Body of pancreas (tissue), 4 donors: Measurements from ENCODE around the gene KXD1. TPM values are rescaled to one million over a fixed set of nuclear protein-coding genes. Genes with fewer than 3 reads are reported as not detected.

Source experiments
- ATAC-seq: fragments of 150-250 bp; one replicate; pipeline ENCODE4 v1.9.1; 2016
- DNase-seq, 4 donors: peaks; one replicate each; pipeline ENCODE4 v3.0.0-alpha.2; 2019
- H3K27ac ChIP-seq, 4 donors: fragments of 200-600 bp; sonication (generic); 1 replicate in 3 of 4; 2 replicates in 1 of 4; pipeline versions ENCODE4 v1.5.1 to v1.6.1; 2016 to 2019; ENCODE audit warnings: mild to moderate bottlenecking in 1 of 4, mixed read lengths in 1 of 4, moderate library complexity in 1 of 4
- H3K27me3 ChIP-seq, 2 donors: fragments of 200-600 bp; sonication (generic); one replicate each; pipeline ENCODE4 v1.6.0; 2016; ENCODE audit warnings: mild to moderate bottlenecking in 1 of 2
- H3K36me3 ChIP-seq, 2 donors: fragments of 200-600 bp; sonication (generic); replicated peaks in 1 of 2; 2 replicates each; pipeline ENCODE4 v1.5.1; 2016; ENCODE audit warnings: low read depth in 2 of 2; ENCODE audit not compliant: insufficient read depth in 1 of 2
- H3K4me1 ChIP-seq: fragments of 200-600 bp; sonication (generic); one replicate; pipeline ENCODE4 v1.6.0; 2016
- H3K4me3 ChIP-seq, 2 donors: fragments of 200-600 bp; sonication (generic); 1 replicate in 1 of 2; 2 replicates in 1 of 2; pipeline ENCODE4 v1.5.1; 2016 to 2019
- H3K9me3 ChIP-seq, 3 donors: fragments of 200-600 bp; sonication (generic); 1 replicate in 2 of 3; 2 replicates in 1 of 3; pipeline ENCODE4 v1.5.1; 2016
- CTCF ChIP-seq, 7 experiments: fragments of 450-650 bp in 4 of 7; fragments of 200-600 bp in 3 of 7; sonication (generic) in 3 of 7; IDR thresholded peaks; one replicate each; pipeline ENCODE4 v1.5.1; 2016 to 2019; ENCODE audit warnings: antibody characterized with exemption in 7 of 7
- POLR2A ChIP-seq, 3 donors: fragments of 450-650 bp; IDR thresholded peaks; one replicate each; pipeline ENCODE4 v1.6.1; 2016; ENCODE audit warnings: antibody characterized with exemption in 3 of 3, mild to moderate bottlenecking in 2 of 3
- WGBS, 2 donors: methylation state at CpG; one replicate each; pipeline ENCODE4 v1.1.5; 2017; 5-methylcytosine and 5-hydroxymethylcytosine counted together
- intact Hi-C: fragments of 100-400 bp; cut with DNase I; formaldehyde crosslinking; loops from one replicate; pipeline ENCODE4 v1.15.1; 2023
- total RNA-seq, 2 donors: library from RNA; depleted of rRNA; stranded (reverse); fragments of >200 nt; gene quantifications; one replicate each; pipeline ENCODE4 v1.1.0, GENCODE V29; 2016

The KXD1 gene
- total RNA-seq, 2 donors from 2014 or later = 62.6 to 71.1 TPM

GRCh38 chr19:18566953-18567352 is 9.3 kb downstream of the KXD1 start:
- H3K27me3 ChIP-seq = no peaks in the 10 kb centered on the region
- 80 to 97% methylated on average over 1 to 8 of the region's 8 CpGs for WGBS, 2 donors
- TF ChIP-seq CTCF (IDR thresholded peaks at IDR 0.05) = no peak
- no peak for TF ChIP-seq POLR2A (IDR thresholded peaks at IDR 0.05)
- H3K9me3 ChIP-seq = no peaks in the 10 kb centered on the region
- H3K27ac ChIP-seq = no peak overlapping the region
- H3K4me3 ChIP-seq = no peak overlapping the region
- ATAC-seq = no peak
- H3K4me1 ChIP-seq = peaks cover 4% of the 10 kb centered on the region
- peaks cover 16 to 39% of the 10 kb centered on the region in 2 donors for H3K36me3 ChIP-seq
- intact Hi-C loops = loop anchor here (10.0 kb wide), 1 partner anchor 102 kb away; no protein-coding TSS in a partner anchor
- DNase-seq = no peak

- H3K27ac ChIP-seq = no peak overlapping the region
- peaks cover 16 to 35% of the 10 kb centered on the region in 2 donors for H3K36me3 ChIP-seq
- intact Hi-C loops = loop anchor here (10.0 kb wide), 1 partner anchor 104 kb away; no protein-coding TSS in a partner anchor
- TF ChIP-seq POLR2A (IDR thresholded peaks at IDR 0.05) (no peak), CTCF (IDR thresholded peaks at IDR 0.05) (no peak)
- peaks cover 16% of the 10 kb centered on the region for H3K4me1 ChIP-seq
- 84 to 100% methylated on average over 1 to 12 of the region's 15 CpGs for WGBS, 2 donors
- no peaks in the 10 kb centered on the region for H3K9me3 ChIP-seq
- H3K4me3 ChIP-seq = no peak overlapping the region
- H3K27me3 ChIP-seq = no peaks in the 10 kb centered on the region
- DNase-seq (no peak), ATAC-seq (no peak)
Observed at GRCh38 chr19:18568367-18568766, 10.7 kb downstream of the KXD1 start.

DNA sequence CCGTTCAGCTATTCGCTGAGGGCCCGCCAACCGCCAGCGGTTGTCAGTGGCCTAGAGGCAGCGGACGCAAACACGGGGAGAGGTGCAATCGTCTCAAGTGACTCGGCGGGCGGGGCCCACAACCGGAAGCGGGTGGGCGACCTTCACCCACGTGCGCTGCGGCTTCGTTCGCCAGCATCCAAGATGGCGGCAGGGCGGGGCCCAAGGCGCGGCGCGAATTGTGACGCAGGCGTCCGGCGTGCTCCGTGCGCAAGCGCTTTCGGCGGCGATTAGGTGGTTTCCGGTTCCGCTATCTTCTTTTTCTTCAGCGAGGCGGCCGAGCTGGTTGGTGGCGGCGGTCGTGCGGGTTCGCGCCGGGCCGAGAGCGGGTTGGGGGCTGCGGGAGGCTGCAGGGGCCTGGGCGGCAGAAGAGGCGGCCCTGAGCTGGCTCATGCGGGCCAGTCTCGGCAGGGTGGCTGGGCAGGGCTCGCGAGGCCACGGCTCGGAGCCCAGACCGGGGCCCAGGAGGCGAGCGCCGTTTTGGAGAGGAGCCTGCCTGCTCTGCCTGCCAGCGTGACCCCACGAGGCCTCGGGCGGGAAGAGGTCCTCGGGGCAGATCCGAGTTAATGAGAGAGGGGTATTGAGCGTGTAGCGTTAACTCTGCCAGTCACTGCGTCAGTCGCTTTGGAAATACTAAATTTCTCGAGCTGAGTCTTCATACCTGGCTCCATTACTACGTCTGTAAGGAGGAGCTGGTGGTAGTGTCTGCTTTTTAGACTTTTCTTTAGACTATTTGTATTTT is 14.1 kb downstream of the KXD1 start, which contains the start of gene UBA52:
TSS of gene UBA52 (plus strand) at position 294 of the 781 bp plus-strand sequence. CDS start 1,444 bp downstream, outside the sequence.
- peaks cover 20% of the 10 kb centered on the region for H3K4me1 ChIP-seq
- H3K9me3 ChIP-seq = no peaks in the 10 kb centered on the region
- 1% methylated on average over 19 to 75 of the region's 75 CpGs for WGBS, 2 donors
- peak within 1 kb of the TSS; percentile 40 to 84 for H3K4me3 ChIP-seq
- H3K36me3 ChIP-seq = peaks cover 18 to 28% of the 10 kb centered on the region in 2 donors
- TF ChIP-seq POLR2A (IDR thresholded peaks at IDR 0.05) = peak; percentile 68 to 89 (median 82)
- TF ChIP-seq CTCF (IDR thresholded peaks at IDR 0.05) = peak in 3 of 7 experiments; percentile 22 to 30 (median 24)
- ATAC-seq = peak; percentile 97
- H3K27ac ChIP-seq = peak within 1 kb of the TSS; percentile 64 to 85 (median 80)
- peak; percentile 98 to 99 (median 98) for DNase-seq
- no peaks in the 10 kb centered on the region for H3K27me3 ChIP-seq
- intact Hi-C loops = no loop called here

DNA sequence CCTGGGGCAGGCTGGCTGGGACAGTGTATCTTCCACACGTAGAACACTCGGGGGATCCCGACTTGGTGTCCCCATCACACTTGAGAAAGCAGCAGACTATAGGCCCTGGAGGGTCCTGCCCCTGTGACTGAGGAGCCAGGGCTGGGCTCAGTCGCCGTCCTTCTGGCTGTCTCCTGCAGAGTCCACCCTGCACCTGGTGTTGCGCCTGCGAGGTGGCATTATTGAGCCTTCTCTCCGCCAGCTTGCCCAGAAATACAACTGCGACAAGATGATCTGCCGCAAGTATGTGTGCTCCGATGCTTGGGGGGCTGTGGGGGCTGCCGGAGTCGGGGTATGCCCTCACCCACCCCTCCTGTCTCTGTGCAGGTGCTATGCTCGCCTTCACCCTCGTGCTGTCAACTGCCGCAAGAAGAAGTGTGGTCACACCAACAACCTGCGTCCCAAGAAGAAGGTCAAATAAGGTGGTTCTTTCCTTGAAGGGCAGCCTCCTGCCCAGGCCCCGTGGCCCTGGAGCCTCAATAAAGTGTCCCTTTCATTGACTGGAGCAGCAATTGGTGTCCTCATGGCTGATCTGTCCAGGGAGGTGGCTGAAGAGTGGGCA is 17.1 kb downstream of the KXD1 start:
- Histone ChIP-seq H3K27me3 (no peaks in the 10 kb centered on the region), H3K4me1 (peaks cover 20% of the 10 kb centered on the region), H3K4me3 (no peak overlapping the region), H3K36me3 (peaks cover 11 to 14% of the 10 kb centered on the region in 2 donors), H3K27ac (no peak overlapping the region), H3K9me3 (no peaks in the 10 kb centered on the region)
- TF ChIP-seq CTCF (IDR thresholded peaks at IDR 0.05) (no peak), POLR2A (IDR thresholded peaks at IDR 0.05) (no peak)
- 92 to 93% methylated on average over 3 to 15 of the region's 18 CpGs for WGBS, 2 donors
- intact Hi-C loops = no loop called here
- ATAC-seq (no peak), DNase-seq (no peak)
